Measurements from ENCODE around the gene NUP133.

- TF ChIP-seq POLR2AphosphoS5 (IDR thresholded peaks at IDR 0.05; ENCODE audit: insufficient read depth in 1 of 2, low read depth in 1 of 2) (no peak), POLR2A (IDR thresholded peaks at IDR 0.05) (no peak)
Observed at GRCh38 chr1:229514578-229515275, 6.6 kb upstream of the NUP133 start.

Measured in vagina (tissue), 2 donors.